GM18951 (cell line): ENCODE measurements around the gene MAP3K6.

Experiments used
- POLR2A ChIP-seq: IDR thresholded peaks from 4 replicates; pipeline ENCODE4 v1.6.1; 2011; ENCODE audit warnings: mild to moderate bottlenecking; ENCODE audit not compliant: insufficient read length, insufficient read depth; ENCODE audit errors: extremely low read depth
- in situ Hi-C: fragments of 300-500 bp; cut with MboI; formaldehyde crosslinking; loops from one replicate; pipeline ENCODE4 v1.12.0; 2022; ENCODE audit warnings: low sequenced_read_pairs, mixed read lengths, inconsistent platforms; ENCODE audit not compliant: unreplicated experiment

MAP3K6 gene

DNA sequence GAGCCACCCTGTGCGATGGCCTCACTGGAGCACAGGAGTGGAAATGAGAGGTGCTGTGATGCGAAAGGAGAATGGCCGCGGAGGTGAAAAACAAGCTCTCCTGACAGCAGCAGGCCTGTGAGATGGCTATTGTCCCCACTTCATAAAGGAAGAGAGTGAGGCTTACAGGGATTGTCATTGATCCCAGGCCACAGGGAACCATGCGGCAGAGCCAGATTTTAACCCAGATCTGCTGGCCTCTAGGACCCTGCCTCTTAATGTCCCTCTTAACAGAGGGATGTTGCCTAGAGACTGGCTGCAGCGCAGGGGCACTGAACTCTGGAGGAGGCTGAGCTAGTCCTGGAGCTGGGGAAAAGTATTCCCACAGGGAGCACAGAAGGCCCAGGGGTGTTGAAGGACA, 28.0 kb downstream of the MAP3K6 start:
- in situ Hi-C loops, result no loop called here
- no peak for TF ChIP-seq POLR2A

DNA sequence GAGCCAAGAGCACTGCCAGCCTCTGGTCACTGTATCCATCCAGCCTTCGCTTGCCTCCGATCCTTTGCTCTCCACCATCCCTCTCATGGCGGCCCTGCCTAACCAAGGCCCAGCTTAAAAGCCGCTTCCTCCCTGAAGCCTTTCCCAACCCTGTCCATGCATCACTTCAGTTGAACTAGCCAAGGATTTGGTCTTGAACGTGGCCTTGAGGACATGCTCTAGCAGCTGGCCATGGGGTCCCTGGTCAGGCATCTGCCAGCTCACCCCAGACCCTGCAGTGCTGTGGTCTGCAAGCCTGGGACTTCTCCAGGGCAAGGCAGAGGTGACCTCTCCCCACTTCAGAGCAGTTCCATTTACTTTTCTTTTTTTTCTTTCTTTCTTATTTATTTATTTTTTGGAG, 30.0 kb downstream of the MAP3K6 start:
- no peak for TF ChIP-seq POLR2A
- in situ Hi-C loops, result no loop called here

- TF ChIP-seq POLR2A, result no peak
- in situ Hi-C loops, result no loop called here
Measured at GRCh38 chr1:27335506-27336422, 31.0 kb downstream of the MAP3K6 start.

DNA sequence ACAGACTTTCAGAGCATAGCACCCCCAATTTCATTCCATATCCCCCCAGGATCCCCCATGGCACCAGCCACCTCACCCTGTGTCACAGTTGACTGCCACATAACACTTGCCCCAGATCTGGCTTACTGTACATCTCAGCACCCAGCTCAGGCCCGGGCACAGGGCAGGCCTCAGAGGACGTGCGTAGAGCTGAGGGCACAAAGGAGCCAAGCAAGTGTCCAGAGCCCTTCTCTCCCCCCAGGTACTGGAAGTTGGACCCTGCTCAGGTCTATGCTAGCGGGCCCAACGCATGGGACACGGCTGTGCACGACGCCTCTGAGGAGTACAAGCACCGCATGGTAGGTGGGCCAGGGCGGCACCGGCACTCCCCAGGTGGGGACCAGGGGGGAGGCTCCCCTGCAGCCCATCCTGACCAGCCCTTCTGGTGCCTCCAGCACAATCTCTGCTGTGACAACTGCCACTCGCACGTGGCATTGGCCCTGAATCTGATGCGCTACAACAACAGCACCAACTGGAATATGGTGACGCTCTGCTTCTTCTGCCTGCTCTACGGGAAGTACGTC, 33.0 kb downstream of the MAP3K6 start:
- TF ChIP-seq POLR2A, result no peak
- in situ Hi-C loops, result no loop called here

DNA sequence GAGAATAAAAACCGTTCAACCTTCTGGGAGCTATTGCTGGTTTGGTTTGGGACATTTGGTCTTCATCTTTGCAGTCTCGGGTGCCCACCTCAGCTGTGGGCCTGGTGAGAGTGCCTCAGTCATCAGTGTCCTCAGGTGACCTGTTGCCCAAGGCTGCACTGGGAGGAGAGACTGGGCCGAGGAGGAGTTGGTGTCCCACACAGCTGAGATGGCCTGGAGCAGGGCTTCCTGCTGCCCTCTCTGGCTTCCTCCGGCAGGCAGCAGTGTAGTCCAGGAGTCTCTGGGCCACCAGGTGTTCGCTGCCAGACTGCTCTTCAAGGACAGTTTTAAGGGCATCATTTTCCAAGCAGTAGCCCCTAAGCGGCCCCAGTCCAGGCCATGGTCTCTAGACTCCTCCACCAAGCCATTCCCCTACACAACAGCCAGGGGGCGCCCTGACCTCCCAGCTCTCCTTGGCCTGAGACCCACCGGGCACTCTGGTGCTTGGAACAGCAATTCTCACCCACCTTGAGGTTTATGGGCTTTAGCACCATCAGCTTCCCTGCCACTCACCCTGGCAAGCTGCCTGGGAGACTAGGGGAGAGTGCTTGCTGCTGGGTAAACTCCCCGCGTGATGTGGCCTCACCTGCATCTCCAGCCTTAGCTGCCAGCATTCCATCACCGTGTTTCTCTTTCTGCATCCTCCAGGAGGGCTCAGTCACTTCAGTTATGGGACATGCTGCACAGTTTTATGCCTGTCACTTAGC, 34.1 kb downstream of the MAP3K6 start:
- TF ChIP-seq POLR2A, result no peak
- in situ Hi-C loops, result no loop called here

GRCh38 chr1:27331922-27332321, 34.8 kb downstream of the MAP3K6 start:
- in situ Hi-C loops, result no loop called here
- TF ChIP-seq POLR2A, result no peak

DNA sequence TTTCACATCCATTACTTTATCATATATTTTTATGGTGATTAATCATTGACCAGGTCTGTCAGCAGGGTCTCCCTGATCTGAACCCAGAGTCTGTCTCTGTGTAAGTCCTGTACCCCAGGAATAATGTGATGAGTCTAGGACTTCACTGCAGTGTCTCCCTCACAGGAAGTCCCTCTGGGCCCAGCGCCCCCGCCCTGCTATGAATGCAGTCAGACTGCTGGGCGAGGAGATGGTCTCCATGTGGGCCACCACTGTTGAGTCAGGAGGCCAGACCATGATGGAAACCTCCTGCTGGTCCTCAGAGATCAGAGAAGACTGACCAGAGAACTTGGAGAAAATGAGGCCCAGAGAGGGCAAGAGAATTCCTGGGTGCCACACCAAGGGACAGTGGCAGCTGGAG, 35.3 kb downstream of the MAP3K6 start:
- in situ Hi-C loops, result no loop called here
- no peak for TF ChIP-seq POLR2A

GRCh38 chr1:27330786-27331185, 36.0 kb downstream of the MAP3K6 start:
- no peak for TF ChIP-seq POLR2A
- in situ Hi-C loops, result no loop called here

- no peak for TF ChIP-seq POLR2A
- in situ Hi-C loops, result no loop called here
Measured at GRCh38 chr1:27327964-27328363, 38.8 kb downstream of the MAP3K6 start.

GRCh38 chr1:27325286-27325685, 41.5 kb downstream of the MAP3K6 start:
- TF ChIP-seq POLR2A, result no peak
- in situ Hi-C loops, result no loop called here

GRCh38 chr1:27322569-27323240, 44.1 kb downstream of the MAP3K6 start:
- TF ChIP-seq POLR2A, result no peak

GRCh38 chr1:27321813-27322568, 44.8 kb downstream of the MAP3K6 start, which contains the start of gene TMEM222:
TSS of gene TMEM222 (plus strand) at chr1:27322163. CDS start at chr1:27322198, 35 bp downstream.
- in situ Hi-C loops, result no loop called here
- TF ChIP-seq POLR2A, result peak; percentile 89

More at GRCh38 chr1:27322569-27323240, 44.1 kb downstream of the MAP3K6 start:
- in situ Hi-C loops, result no loop called here
